Glomerular endothelial cell (primary cell): ENCODE measurements around the gene DNAH8. TPM values are rescaled to one million over a fixed set of nuclear protein-coding genes. Genes with fewer than 3 reads are reported as not detected.

Experiments used
- DNase-seq: peaks from one replicate; pipeline ENCODE4 v3.0.0-alpha.2; 2011; ENCODE audit warnings: low read depth, low spot score; ENCODE audit errors: extremely low read depth
- total RNA-seq: library from RNA; depleted of rRNA; stranded (reverse); fragments of >200 nt; gene quantifications from 2 replicates; pipeline ENCODE4 v1.2.3, GENCODE V29; 2015

The DNAH8 gene
- total RNA-seq, 1 donor from 2014 or later = 0.06 TPM

DNA sequence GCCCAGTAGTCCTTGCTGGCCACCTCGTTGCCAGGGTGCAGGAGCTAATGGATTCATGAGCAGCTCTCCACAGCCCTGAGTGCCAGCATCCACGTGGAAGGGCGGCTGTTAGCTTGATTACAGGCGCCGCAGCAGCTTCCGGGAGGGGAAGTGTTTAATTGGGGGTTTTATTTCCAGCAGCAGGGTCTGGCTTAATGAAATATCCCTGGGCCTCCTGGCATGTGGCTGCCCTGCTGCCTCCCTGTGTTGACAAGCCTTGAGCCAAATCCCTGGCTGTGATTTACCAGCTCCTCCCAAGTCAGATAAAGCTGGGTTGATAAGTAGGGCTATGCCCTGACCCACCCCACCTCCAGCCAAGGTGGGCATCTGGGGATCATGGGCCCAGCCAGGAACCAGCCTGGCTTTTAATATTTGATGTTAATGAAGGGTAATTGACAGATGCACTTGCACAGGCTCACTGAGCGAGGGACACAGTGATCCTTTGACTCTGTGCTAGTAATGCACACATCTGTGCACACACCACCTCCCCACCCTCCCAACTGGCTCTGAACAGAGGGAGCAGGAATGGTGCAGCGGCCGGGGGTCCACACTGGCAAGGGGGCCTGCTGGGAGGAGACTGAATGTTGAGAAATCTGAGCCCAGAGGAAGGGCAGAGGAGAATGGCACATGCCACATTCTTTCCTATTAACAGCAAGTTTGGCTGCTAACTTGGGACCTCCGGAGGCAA is 347.1 kb downstream of the DNAH8 start:
- no peak for DNase-seq

DNA sequence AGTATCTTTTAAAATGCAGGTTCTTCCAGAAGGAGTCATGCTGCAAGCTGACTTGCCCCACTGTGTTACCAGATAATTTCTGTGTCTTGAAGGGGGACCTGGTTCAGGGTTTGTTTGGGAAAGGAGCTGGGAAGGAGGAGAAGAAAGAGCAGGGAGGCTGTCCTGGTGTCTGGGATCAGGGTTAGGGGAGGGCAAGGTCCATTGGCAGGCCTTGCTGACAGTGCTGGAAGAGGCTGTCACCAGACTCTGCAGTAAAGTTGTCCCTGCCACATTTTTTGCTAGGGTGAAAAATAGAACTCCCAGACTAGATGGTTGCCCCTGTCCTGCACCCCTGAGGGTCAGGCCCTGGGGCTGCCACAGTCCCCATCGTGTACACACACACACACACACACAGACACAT is 348.4 kb downstream of the DNAH8 start:
- DNase-seq = no peak

DNA sequence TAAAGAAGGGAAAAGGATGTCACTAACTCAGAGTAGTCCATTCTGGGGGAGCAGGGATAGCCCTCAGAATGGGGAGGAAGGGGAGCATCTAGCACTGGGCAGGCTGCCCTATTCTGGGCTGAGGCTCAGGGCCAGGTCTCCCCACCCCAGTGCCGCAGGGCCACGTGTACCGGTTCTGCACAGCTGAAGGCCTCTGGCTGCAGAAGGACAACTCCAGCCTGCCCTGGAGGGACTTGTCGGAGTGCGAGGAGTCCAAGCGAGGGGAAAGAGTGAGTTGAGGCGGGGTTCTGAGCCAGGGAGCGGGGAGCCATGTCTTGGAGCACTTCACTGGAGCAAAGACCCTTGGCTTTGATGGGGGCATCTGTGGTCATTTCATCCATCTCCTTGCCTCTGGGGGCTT is 350.4 kb downstream of the DNAH8 start:
- DNase-seq = no peak

DNA sequence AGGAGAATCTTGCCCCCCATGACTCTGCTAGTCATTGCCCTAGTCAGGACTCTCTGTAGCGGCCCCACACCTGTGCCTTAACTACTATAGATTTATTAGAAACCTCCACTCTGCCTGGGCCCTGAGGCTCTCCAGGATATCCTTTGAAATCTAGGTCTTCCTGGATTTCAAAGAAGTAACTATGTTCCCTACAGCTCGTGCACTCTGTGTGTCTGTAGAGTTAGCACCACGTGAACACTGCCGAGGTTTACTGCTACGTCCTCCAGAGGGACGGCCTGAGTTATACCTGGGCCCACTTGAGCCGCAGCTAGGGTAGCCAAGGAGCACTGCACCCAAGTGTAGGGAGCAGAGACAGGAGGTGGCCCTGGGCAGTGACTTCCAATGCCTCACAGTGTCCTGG is 353.3 kb downstream of the DNAH8 start:
- DNase-seq = no peak

DNA sequence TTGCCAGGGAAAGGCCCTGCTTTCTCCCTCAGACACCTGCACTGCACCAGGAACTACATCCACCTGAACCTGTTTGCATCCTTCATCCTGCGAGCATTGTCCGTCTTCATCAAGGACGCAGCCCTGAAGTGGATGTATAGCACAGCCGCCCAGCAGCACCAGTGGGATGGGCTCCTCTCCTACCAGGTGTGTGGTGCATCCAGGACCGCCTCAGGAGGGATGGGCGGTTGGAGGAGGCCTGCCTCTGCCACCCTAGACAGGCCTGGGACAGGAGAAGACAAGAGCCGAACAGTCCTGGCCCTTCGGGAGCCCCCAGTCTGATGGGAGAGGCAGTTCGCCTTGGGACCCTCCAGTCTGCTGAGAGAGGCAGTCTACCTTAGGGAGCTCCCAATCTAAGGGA is 357.7 kb downstream of the DNAH8 start:
- no peak for DNase-seq

DNA sequence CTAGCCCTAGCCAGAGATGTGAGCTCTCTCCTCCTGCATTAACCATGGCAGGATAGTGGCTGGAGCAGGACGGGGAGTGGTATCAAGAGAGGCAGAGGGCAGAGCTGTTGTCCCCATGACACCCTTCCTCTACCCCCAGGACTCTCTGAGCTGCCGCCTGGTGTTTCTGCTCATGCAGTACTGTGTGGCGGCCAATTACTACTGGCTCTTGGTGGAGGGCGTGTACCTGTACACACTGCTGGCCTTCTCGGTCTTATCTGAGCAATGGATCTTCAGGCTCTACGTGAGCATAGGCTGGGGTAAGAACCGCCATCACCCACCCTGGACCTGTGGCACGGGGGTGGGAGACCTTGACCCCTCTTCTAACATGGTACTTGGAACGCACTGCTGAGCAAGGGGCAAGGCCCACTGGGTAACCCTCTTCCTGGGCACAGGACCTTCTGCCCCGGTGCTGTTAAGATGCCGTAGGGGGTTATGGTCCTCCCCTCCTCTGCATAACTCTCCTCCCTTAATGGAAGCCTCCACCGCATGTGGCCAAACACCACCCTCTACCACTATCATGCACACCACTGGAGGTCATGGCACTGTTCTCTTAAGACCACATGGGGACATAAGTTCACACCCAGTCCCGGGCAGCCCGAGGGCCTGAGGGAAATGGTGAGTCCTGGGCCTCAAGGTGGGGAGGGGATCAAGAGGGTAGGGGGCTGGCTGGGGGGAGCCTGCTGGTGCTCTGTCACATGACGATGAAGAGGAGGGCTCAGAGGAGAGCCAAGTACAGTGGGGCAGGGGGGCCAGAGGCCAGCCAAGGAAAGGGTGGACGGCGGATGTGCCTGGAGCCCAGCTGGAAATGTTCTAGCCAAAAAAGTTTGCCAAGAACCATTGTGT is 358.6 kb downstream of the DNAH8 start:
- no peak for DNase-seq

DNA sequence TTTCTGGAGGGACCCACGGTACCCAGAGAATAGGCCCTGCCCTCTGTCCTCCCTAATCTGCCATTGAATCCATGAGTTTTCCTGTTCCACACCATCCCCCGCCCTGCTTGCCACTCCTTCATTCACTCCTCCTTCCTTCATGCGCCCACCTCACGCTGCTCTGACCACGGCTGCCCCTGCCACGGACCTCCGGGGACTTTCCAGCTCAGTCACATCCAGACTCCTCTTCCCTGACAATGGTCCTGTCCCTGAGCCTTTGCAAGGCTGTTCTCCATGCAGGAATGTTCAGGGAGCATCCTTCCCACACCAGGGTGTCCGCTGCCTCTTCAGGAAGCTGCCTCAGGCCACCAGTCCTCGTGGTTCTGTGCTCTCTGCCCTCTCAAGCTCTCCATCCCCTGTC is 359.4 kb downstream of the DNAH8 start:
- no peak for DNase-seq

DNA sequence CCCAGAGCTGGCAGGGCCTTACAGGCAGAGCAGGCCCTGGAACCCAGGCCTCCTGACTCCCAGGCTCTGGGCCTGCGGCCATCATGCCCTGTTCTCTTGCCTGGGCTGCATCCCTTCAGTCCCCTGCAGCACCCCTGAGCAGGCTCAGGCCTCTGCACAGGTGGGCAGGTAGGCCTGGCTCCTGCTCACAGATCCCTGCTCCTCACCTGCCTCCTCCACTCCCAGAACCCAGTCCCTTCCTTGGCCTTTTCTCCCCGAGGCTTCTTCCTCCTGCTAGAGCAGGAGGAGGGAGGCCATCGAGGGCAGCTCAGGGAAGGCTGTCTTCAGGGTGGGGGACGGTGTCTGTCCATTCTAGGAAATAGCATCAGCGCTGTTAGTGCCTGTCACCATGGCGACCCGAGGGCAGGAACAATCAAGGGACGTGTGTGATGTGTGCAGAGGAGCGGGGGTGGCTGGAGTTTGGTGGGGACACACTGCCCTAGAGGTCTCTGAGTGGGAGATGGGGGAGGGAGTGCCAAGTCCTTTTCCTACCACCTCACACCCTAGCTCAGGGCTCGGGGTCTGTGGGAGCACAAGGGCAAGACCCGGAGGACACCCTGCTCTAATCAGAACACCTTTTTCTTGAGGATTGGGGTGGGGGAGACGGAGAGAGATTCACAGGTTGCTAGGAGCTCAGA is 360.0 kb downstream of the DNAH8 start:
- DNase-seq = no peak

DNA sequence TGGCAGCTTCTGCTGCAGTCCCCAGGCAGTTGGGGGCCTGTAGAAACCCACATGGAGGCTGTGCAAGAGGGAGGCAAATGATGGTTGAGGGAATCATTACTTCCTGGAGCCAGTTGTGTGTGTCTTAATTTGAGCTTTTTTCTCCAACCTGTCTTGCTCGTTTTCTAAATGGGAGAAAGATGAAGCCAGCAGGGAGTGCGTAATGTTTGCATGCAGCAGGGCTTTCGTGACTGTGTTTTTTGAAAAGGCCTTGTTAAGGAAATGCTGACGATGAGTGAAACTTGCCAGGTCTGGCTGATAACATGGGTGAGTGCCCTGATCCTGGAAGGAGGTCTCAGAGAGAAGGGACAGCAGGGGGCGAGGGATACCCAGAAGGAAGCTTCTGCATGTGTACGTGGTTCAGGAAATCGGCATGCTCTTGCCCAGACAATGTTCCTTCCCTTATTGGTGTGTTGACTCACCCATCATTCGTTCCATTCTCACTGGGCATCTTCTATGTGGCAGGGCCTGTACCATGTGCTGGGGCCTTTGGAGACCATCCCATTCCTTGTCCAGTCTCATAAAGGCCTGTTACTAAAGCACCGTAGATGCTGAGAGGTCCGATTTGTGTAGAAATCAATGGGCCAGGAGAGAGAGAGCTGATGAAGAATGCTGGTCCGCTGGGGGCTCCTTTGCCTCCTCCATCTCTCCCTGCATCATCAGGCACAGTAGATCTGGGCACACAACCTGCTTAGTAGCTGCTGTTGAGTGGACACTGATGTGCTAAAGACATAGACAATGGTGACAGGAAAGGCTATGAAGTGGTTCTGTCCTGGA is 360.9 kb downstream of the DNAH8 start:
- no peak for DNase-seq

DNA sequence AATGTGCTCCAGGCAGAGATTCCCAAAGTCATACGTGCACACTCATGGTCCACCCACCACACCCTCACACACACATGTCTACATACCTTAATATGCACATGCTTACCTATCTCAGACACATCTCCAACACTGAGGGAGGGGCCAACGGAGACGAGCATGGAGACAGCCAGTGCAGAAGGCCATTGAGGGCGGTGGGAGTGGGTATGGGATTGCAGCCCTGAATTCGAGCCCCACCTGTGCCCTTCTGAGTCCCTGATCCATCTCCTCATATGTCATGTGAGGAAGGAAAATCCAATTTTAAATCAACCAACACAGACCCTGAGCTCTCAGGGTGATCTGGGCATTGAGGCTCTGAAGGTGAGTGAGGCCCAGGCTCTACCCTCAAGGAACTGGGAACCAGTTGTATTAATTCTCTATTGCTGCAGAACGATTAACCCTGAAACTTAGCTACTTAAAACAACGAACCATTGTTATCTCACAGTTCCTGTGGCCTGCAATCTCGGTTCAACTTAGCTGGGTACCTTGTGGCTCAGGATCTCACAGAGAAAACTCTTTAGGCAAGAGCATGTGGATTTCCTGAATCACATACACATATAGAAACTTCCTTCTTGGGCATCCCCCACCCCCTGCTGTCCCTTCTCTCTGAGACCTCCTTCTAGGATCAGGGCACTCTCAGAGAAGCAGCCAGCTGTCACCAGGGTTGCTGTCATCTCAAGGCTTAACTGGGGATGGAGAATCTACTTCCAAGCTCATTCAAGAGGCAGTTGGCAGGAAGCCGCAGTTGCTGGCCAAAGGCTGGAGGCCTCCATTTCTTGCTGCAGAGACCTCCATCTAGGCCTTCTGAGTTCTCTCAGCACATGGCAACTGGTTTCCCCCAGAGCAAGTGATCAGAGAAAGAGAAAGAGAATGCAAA is 361.8 kb downstream of the DNAH8 start:
- DNase-seq = no peak

DNA sequence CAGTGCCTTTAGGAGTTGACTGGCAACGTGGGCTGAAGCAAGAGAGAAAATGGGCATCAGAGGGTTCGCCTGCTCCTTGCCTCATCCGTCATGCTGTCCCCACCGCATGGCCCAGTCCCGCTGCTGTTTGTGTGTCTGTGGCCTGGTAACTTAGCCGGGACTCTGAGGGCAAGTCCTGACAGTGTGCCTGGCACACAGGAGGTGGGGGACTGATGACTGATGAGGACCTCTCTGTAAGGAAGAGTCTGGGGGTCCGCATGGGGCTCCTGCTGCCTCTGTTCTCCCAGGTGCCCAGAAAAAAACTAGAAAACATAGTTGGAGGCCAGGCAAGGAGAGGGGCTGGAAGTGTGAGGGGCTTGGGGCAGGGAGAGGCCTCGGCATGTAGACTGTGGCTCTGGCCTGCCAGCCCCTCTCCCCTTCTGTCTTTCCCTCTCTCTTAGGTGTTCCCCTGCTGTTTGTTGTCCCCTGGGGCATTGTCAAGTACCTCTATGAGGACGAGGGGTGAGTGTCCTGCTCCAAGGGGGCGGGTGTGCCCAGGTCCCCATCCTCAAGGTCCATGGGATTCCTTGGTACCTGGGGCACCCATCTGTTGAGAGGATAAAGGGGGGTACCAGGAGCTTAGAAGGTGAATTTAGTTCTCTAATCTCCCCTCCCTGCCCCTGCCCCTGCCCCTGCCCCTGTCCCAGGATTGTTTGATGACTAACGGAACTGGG is 362.9 kb downstream of the DNAH8 start:
- DNase-seq = no peak

DNA sequence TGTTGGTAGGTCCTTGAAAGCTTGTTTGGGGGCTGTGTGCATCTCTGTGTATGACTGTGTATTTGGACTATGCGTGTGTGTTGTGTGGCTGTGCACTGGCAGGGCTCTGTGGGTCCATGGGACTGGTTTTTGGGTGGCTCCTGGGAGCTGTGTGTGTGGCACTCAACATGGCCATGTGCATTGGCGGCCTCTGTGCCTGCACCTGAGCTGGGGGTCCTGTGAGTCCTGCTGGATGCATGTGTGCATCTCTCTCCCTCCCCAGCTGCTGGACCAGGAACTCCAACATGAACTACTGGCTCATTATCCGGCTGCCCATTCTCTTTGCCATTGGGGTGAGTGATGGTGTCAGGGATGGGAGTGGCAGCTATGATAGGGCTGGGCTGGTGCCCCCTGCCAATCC is 363.6 kb downstream of the DNAH8 start:
- DNase-seq = no peak

DNA sequence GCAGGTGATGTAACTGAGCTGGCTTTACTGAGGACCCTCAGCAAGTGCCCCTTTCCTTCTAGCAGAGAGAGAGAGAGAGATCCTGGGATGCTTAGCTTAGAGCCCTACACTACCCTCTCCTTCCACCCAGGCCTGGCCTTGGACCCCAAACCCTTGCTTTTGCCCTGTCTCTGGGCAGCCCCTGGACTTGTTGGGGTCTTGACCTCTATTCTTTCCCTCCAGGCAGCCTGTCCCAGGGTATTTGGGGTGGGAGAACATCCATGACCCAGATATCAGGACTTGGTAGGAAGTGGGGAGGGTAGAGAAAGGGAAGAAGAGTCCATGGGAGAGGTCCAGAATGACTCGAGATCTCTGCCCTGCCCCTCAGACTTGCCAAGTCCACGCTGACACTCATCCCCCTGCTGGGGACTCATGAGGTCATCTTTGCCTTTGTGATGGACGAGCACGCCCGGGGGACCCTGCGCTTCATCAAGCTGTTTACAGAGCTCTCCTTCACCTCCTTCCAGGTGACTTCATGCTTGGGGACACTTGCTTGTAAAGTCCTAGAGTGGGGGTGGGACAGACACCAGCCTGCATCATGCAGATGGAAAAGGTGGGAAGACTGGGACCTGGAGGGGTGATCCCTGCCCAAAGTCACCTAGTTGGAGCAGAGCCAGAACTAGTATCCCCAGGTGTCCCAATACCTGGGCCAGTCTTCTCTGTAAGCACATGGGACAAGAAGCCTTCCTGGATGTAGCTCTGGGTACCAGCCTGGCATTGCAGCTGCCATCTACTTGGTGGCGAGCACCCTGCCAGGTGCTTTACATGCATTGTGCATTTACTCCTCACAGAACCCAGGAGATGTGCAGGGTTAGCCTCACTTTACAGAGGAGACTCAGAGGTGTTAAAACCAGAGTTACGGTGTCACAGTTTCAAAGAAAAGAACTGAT is 364.4 kb downstream of the DNAH8 start:
- DNase-seq = no peak

Other genes with a start within 250 kb of the DNAH8 start
- 9.3 and 13.2 TPM in 2 replicates for gene BTBD9, start 75.4 kb upstream of the DNAH8 start, total RNA-seq
- 127 and 156 TPM in 2 replicates for gene GLO1, start 12.2 kb upstream of the DNAH8 start, total RNA-seq